ENCODE measurements around the gene EVC2.

- TF ChIP-seq CTCF (IDR thresholded peaks at IDR 0.05) (no peak), POLR2AphosphoS5 (IDR thresholded peaks at IDR 0.05; ENCODE audit: low read depth, low read length) (no peak)
Measured at GRCh38 chr4:5664778-5665177, 43.6 kb downstream of the EVC2 start.
